Lung (tissue), 12 donors: Measurements from ENCODE around the gene KDM2B. TPM values are rescaled to one million over a fixed set of nuclear protein-coding genes. Genes with fewer than 3 reads are reported as not detected.

ENCODE experiments used
- ATAC-seq: fragments of 200-7000 bp; cut with Tn5 transposase; one replicate; pipeline ENCODE4 v1.9.1; 2020; ENCODE audit warnings: moderate number of reproducible peaks; ENCODE audit not compliant: insufficient read depth, low FRiP score
- DNase-seq, 3 donors: peaks; one replicate each; pipeline ENCODE4 v3.0.0-alpha.2; 2013 to 2017
- H3K27ac ChIP-seq, 2 donors: one replicate each; pipeline ENCODE4 v1.5.1; 2013; ENCODE audit warnings: mild to moderate bottlenecking in 2 of 2, moderate library complexity in 2 of 2, control low read depth in 1 of 2, inconsistent platforms in 1 of 2, low read depth in 1 of 2, low read length in 1 of 2
- H3K27me3 ChIP-seq, 3 donors: one replicate each; pipeline ENCODE4 v1.5.1; 2013; ENCODE audit warnings: low read length in 2 of 3; ENCODE audit not compliant: control insufficient read depth in 3 of 3, insufficient read depth in 3 of 3
- H3K36me3 ChIP-seq, 4 donors: one replicate each; pipeline ENCODE4 v1.5.1; 2013; ENCODE audit warnings: low read length in 4 of 4, mild to moderate bottlenecking in 1 of 4, moderate library complexity in 1 of 4; ENCODE audit not compliant: control insufficient read depth in 4 of 4, insufficient read depth in 4 of 4
- H3K4me1 ChIP-seq, 5 donors: one replicate each; pipeline ENCODE4 v1.5.1; 2013; ENCODE audit warnings: low read length in 5 of 5, mild to moderate bottlenecking in 2 of 5, moderate library complexity in 1 of 5; ENCODE audit not compliant: control insufficient read depth in 5 of 5, insufficient read depth in 5 of 5
- H3K4me3 ChIP-seq: one replicate; pipeline ENCODE4 v1.5.1; 2013; ENCODE audit warnings: mild to moderate bottlenecking, control low read depth, moderate library complexity
- H3K9ac ChIP-seq, 2 donors: one replicate each; pipeline ENCODE4 v1.5.1; 2013; ENCODE audit warnings: low read length in 2 of 2, control low read depth in 1 of 2; ENCODE audit not compliant: insufficient read depth in 1 of 2
- H3K9me3 ChIP-seq, 4 donors: one replicate each; pipeline ENCODE4 v1.5.1; 2013; ENCODE audit warnings: low read length in 3 of 4, mild to moderate bottlenecking in 1 of 4, moderate library complexity in 1 of 4; ENCODE audit not compliant: control insufficient read depth in 4 of 4, insufficient read depth in 3 of 4
- WGBS, 2 donors: extraction: QIAGEN DNeasy Blood & Tissue Kit; methylation state at CpG; one replicate each; pipeline ENCODE4 v1.1.7; 2013; 5-methylcytosine and 5-hydroxymethylcytosine counted together
- polyA plus RNA-seq, 2 donors: library from polyadenylated mRNA; stranded (reverse); fragments of 200-250 nt; gene quantifications; one replicate each; pipeline ENCODE4 v1.2.1, GENCODE V29; 2013
- total RNA-seq, 2 donors: library from RNA; depleted of rRNA in 1 of 2; stranded (reverse); fragments of >200 nt in 1 of 2; gene quantifications; one replicate each; pipeline ENCODE4 v1.2.1, GENCODE V29; 2014 to 2021
- TF ChIP-seq, protein P1 (sequence below): IDR thresholded peaks from 2 replicates; pipeline ENCODE4 v1.5.1; 2012; ENCODE audit warnings: mild to moderate bottlenecking; ENCODE audit errors: control extremely low read depth, extremely low read depth
- donor health status: control.
- donor health status: control.
- donor health status: Bipolar disorder and iron deficiency.
- donor health status: healthy.
- donor health status: DM: yes; HTN: yes; CAD: no.

The KDM2B gene
- total and polyA plus RNA-seq, 4 donors, result 13.8 to 44.5 (median 24.6) TPM

DNA sequence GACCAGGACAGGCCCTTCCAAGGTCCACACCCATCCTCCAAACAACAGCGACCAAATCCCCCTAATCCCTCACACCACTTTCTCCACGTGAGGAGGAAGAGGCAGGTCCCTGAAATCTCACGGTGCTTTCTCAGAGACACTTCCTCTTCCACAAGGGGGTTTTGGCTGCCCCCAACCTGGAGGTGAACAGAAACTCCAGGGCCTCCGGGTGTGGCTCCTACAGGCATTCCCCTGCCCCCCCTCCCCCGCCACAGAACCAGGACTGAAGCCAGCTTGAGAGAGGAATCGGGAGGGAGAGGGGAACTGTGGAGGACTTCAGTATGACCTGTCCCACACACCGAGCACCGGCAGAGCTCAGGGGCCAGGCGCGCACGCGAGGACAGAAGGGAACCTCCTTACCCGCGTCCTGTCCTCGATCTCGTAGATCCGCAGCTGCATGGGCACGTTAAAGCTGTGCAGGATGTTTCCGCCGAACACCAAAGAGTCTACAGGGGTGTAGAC, 60.2 kb downstream of the KDM2B start:
- DNase-seq (no peak), ATAC-seq (no peak)
- H3K36me3 ChIP-seq, result peaks cover 0 to 21% (median 2%) of the 10 kb centered on the region in 4 donors
- H3K4me1 ChIP-seq, result peaks cover 0 to 7% (median 0%) of the 10 kb centered on the region in 5 donors
- no peak overlapping the region for H3K4me3 ChIP-seq
- peak overlapping the region in 1 of 2 donors; percentile 68 for H3K27ac ChIP-seq
- H3K9me3 ChIP-seq, result no peaks in the 10 kb centered on the region
- 57 to 69% methylated on average over 20 of the region's 20 CpGs for WGBS, 2 donors
- TF ChIP-seq, protein P1, sequence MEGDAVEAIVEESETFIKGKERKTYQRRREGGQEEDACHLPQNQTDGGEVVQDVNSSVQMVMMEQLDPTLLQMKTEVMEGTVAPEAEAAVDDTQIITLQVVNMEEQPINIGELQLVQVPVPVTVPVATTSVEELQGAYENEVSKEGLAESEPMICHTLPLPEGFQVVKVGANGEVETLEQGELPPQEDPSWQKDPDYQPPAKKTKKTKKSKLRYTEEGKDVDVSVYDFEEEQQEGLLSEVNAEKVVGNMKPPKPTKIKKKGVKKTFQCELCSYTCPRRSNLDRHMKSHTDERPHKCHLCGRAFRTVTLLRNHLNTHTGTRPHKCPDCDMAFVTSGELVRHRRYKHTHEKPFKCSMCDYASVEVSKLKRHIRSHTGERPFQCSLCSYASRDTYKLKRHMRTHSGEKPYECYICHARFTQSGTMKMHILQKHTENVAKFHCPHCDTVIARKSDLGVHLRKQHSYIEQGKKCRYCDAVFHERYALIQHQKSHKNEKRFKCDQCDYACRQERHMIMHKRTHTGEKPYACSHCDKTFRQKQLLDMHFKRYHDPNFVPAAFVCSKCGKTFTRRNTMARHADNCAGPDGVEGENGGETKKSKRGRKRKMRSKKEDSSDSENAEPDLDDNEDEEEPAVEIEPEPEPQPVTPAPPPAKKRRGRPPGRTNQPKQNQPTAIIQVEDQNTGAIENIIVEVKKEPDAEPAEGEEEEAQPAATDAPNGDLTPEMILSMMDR, result no peak
- H3K9ac ChIP-seq, result no peak overlapping the region
- no peaks in the 10 kb centered on the region for H3K27me3 ChIP-seq

DNA sequence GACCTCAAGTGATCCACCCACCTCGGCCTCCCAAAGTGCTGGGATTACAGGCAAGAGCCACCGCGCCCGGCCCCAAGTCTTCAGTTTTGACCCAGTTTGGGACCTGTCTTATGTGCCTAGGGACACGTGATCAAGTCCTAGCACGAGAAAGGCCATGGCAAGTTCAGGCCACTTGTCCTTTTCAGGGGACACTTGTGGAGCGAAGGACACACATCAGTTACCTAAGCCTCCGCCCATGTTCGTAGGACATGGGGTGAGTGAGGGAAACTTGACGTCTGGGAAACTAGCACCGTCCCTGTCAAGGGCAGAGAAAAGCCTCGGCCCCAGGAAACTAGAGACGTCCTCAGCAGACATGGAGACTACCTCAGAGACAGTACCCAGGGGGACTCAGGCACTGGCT, 60.7 kb downstream of the KDM2B start:
- Histone ChIP-seq H3K27ac (peak overlapping the region in 1 of 2 donors; percentile 68), H3K4me1 (peaks cover 0 to 7% (median 0%) of the 10 kb centered on the region in 5 donors), H3K4me3 (no peak overlapping the region), H3K27me3 (no peaks in the 10 kb centered on the region), H3K9me3 (no peaks in the 10 kb centered on the region), H3K36me3 (peaks cover 0 to 18% (median 2%) of the 10 kb centered on the region in 4 donors), H3K9ac (no peak overlapping the region)
- WGBS, 2 donors, result 74 to 88% methylated on average over 13 of the region's 13 CpGs
- DNase-seq (no peak), ATAC-seq (no peak)
- TF ChIP-seq, protein P1, result no peak

DNA sequence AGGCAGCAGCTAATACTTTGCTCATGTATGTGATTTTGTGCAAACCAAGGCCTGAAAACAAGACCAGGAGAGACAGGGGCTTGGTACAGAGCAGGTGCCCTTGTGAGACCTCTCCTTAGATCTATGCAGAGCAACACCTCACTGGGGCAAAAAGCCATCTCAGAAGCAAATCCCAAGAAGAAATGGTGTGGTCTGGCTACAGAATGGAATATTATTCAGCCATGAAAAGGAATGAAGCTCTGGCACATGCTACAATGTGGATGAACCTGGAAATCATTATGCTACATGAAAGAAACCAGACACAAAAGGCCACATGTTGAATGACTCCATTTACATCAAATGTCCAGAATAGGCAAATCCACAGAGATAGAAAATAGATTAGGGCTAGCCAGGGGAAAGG, 61.6 kb downstream of the KDM2B start:
- DNase-seq (no peak), ATAC-seq (no peak)
- H3K4me3 ChIP-seq, result no peak overlapping the region
- H3K9ac ChIP-seq, result no peak overlapping the region
- peaks cover 0 to 7% (median 0%) of the 10 kb centered on the region in 5 donors for H3K4me1 ChIP-seq
- TF ChIP-seq, protein P1, result no peak
- no peaks in the 10 kb centered on the region for H3K9me3 ChIP-seq
- H3K36me3 ChIP-seq, result peaks cover 0 to 14% (median 2%) of the 10 kb centered on the region in 4 donors
- no peaks in the 10 kb centered on the region for H3K27me3 ChIP-seq
- H3K27ac ChIP-seq, result no peak overlapping the region

DNA sequence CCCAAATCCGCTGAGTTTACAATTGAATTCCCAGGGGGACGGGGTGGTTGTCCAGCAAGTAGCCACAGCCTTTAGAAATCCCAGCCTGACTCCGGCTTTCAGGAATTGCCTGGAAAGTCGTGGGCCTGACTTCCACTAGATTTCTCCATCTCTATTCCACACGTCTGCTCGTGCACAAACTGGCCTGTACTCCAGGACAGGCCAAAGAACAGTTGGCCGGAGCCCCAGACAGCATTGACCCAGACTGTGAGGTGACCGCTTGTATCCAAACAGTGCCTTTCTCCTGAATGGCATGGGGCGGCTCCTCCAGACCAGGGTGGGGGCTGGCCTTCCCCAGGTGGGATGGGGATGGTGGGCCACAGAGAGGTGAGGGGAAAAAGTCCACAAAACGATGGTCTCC, 62.2 kb downstream of the KDM2B start:
- Histone ChIP-seq H3K27ac (no peak overlapping the region), H3K36me3 (peaks cover 0 to 14% (median 2%) of the 10 kb centered on the region in 4 donors), H3K27me3 (no peaks in the 10 kb centered on the region), H3K9me3 (no peaks in the 10 kb centered on the region), H3K9ac (no peak overlapping the region), H3K4me1 (peaks cover 0 to 8% (median 0%) of the 10 kb centered on the region in 5 donors), H3K4me3 (no peak overlapping the region)
- no peak for ATAC-seq
- TF ChIP-seq, protein P1, result no peak
- no peak for DNase-seq
- 92 to 97% methylated on average over 10 of the region's 10 CpGs for WGBS, 2 donors
